Stimulated activated CD8-positive, alpha-beta memory T cell treated with anti-CD3 and anti-CD28 coated beads, Interleukin-7, amount 100 ng/mL, for 4 hours (primary cell): ENCODE measurements around the gene SEPTIN10.
"Not testable (repeated sequence)": the region's sequence is repeated elsewhere in the genome, so short reads cannot be mapped to it uniquely, and the experiment has no call there.

ENCODE experiments used
- DNase-seq, 2 donors: peaks; one replicate each; pipeline ENCODE4 v3.0.0-alpha.2; 2020; ENCODE audit warnings: low read depth in 2 of 2

SEPTIN10 gene

DNA sequence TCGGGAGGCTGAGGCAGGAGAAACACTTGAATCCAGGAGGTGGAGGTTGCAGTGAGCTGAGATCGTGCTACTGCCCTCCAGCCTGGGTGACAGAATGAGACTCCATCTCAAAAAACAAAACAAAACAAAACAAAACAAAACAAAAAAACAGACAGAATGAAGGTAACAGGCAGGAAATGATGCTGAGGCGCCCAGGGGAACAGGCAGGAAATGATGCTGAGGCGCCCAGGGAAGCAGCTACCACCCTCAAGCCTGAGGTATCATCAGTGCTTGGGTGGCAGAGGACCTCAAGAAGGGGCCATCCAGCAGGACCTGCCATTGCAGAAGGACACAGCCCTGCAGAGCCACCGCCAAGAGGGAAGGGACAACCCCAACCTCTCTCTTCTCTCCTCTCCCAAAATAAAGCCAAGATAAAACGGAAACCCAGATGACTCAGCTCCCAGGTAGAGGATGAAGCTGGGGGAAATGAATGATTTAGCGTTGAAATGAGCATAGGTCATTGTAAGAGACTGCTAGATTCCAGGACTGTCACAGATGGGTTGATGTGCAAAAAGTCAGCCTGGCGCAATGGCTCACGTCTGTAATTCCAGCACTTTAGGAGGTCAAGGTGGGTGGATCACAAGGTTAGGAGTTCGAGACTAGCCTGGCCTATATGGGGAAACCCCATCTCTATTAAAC is 19.7 kb upstream of the SEPTIN10 start:
- DNase-seq, result no peak

- no peak for DNase-seq
Measured at GRCh38 chr2:109632158-109632789, 18.5 kb upstream of the SEPTIN10 start.

GRCh38 chr2:109631741-109632140 is 18.0 kb upstream of the SEPTIN10 start:
- no peak for DNase-seq

- DNase-seq, result no peak
Measured at GRCh38 chr2:109630441-109631430, 17.0 kb upstream of the SEPTIN10 start.

DNA sequence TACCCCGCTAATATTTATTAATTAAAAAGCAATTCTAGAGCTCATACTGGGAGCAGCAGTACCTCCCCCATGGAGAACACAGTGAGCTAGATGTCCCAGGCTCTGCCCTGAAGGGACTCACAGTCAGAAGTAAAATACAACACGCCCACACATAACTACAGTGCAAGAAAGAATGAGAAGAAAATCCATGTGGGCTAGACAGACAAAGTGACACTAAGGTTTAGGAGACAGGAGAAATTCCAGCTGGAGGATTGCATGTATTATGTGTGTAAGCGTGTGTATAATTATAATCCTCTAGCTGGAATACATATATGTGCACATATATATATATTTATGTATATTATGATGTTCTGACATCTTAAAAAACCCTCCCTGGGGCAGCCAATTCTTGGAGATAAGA is 16.1 kb upstream of the SEPTIN10 start:
- no peak for DNase-seq

DNA sequence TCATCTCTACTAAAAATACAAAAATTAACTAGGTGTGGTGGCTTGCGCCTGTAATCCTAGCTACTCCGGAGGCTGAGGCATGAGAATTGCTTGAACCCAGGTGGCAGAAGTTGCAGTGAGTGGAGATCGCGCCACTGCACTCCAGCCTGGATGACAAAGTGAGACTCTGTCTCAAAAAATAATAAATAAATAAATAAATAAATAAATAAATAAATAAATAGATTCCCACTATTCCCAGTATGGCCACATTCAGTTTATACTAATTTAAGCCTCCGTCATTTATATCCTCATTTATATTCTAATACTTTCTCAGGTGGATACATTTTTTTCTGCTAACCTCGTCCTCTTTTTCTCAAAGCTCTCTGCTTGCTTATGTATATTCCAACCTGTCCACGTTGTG is 14.6 kb upstream of the SEPTIN10 start:
- DNase-seq, result not testable (repeated sequence)

DNA sequence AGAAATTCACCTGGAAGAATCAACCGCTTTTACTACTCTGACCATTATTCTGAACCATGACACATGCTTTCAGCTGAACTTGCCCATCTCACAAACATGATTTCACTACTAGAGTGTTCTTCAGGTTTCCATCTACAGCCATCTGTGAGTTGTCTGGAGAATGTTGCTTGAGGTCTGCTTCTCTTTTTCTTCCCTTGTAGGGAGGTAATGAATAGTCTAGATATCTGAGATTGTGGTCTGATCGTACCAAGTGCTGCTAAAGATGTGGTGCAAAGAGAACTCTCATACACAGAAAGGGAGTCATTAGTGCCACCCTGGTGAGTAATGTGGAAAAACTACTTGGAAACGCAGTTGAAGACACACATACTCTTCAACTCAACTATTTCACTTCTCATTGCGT is 10.6 kb upstream of the SEPTIN10 start:
- DNase-seq, result no peak

DNA sequence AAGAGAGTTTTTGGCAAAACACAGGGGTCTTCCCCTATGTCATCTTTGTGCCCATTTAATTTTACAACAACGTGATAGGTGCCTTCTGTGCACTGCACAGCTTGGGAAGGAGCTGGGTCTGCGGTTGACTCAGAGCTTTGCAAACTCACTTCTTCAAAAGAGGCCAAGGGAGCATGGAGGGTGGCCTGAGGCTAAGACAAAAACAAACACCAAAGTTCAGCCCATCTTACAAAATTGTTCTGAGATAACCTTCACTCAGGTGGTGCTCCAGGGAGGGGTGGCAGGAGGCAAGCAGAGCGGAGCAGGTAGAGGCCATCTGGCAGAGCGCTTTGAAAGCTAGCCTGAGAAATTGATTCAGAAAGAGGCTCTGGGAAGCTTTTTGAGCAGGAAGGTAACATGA is 10.2 kb upstream of the SEPTIN10 start:
- DNase-seq, result no peak

DNA sequence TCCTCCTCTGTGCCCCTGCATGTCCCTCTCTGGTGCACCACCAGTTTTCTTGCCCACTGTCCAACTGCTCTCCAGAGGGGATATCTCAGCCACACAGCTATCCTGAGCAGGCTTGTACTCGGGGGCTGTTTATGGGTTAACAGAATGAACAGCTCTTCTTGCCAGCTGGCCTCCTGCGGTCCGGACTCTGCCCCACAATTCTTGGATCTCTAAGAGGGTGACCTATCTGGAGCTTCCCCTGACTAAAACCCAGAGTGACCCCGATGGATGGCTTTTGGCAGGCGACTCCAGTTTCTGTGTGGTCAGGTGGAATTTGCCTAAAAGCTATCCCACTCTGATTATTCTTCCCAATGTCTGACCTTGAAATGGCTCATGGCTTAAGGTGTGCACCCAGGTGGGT is 9.5 kb upstream of the SEPTIN10 start:
- DNase-seq, result no peak

DNA sequence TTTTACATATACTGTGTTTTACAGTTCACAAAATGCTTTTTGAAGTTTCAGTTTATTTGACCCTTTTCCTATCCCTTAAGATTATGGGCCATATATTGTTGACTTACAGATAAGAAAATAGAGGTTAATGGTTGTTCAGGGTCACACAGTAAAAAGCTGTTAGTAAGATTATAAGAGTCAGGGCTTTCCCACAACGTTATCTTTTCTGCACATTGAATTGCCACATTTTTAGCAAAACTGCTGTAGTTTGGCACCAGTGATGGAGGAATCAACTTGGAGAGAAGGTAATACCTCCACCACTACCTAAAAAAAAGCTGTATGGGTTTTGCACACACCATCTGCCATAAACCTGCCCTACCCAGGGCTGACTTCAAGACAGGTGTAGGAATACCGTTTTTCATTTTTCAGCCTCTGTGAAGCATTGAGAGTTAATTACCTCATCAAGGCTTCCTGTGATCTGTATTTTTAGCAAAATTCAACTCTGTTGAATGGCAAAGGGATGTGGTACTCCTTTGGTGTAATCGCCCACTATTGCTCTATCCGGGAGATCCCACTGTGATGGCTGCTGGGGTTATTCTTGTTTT is 5.4 kb upstream of the SEPTIN10 start:
- no peak for DNase-seq

- DNase-seq, result no peak
Measured at GRCh38 chr2:109616184-109616583, 2.4 kb upstream of the SEPTIN10 start.

- DNase-seq, result no peak
Measured at GRCh38 chr2:109615637-109616144, 1.9 kb upstream of the SEPTIN10 start.

- no peak for DNase-seq
Measured at GRCh38 chr2:109614715-109615636, 1.2 kb upstream of the SEPTIN10 start.

GRCh38 chr2:109613081-109613921 is 465 bp downstream of the SEPTIN10 start:
- DNase-seq, result no peak

DNA sequence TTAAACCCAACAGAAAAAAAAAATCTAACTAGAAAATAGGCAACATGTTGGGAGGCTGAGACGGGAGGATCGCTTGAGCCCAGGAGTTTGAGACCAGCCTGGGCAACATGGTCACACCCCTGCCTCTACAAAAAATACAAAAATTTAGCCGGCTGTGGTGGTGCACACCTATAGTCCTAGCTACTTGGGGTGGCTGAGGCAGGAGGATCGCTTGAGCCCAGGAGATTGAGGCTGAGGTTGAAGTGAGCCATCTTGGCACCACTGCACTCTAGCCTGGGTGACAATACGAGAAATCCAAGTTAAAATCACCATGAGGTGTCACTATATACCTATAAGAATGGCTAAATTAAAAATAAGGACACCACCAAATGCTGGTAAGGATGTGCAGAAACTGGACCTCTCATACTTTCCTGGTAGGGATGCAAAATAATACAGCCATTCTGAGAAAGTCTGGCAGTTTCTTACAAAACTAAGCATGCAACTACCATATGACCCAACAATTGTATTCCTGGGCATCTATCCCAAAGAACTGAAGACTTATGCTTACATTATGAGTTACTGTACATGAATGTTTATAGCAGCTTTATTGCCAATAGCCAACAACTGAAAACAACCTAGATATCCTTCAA is 2.2 kb downstream of the SEPTIN10 start:
- no peak for DNase-seq

GRCh38 chr2:109609352-109610024 is 4.3 kb downstream of the SEPTIN10 start:
- DNase-seq, result no peak

- DNase-seq, result no peak
Measured at GRCh38 chr2:109607766-109608165, 6.0 kb downstream of the SEPTIN10 start.

DNA sequence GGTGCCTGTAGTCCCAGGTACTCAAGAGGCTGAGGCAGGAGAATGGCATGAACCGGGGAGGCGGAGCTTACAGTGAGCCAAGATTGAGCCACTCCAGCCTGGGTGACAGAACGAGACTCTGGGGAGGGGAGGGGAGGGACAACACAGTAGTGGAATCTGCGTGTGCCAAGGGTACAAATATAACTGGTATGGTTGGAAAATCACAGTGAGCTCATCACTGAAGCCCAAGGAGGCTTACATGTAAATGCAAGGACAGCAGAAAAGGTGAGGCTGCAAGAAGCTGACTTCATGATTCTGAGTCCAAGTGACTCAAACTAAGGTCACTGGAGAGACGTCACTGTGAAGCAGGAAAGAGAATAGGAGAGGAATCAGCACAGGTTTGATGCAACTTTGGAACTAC is 9.2 kb downstream of the SEPTIN10 start:
- no peak for DNase-seq
